Liver (tissue), 3 donors: ENCODE data around the gene MYO1F.

Source experiments
- ATF3 ChIP-seq: IDR thresholded peaks from 2 replicates; pipeline ENCODE4 v1.6.1; 2016; ENCODE audit warnings: antibody characterized with exemption
- CTCF ChIP-seq: fragments of 150-350 bp; IDR thresholded peaks from 2 replicates; pipeline ENCODE4 v1.5.1; 2017; ENCODE audit warnings: improper control_type of control experiment, low read depth, low read length; ENCODE audit not compliant: missing input control
- FOXA2 ChIP-seq: IDR thresholded peaks from 2 replicates; pipeline ENCODE4 v1.6.1; 2016; ENCODE audit warnings: antibody characterized with exemption
- GABPA ChIP-seq, 2 donors: IDR thresholded peaks in 1 of 2; conservative IDR thresholded peaks in 1 of 2; 2 replicates each; pipeline ENCODE4 v1.6.1; 2016; ENCODE audit warnings: antibody characterized with exemption in 2 of 2, mild to moderate bottlenecking in 1 of 2, moderate library complexity in 1 of 2
- HNF4G ChIP-seq: IDR thresholded peaks from 2 replicates; pipeline ENCODE4 v1.6.1; 2016; ENCODE audit warnings: antibody characterized with exemption
- JUND ChIP-seq, 2 donors: IDR thresholded peaks; 2 replicates each; pipeline ENCODE4 v1.6.1; 2016; ENCODE audit warnings: antibody characterized with exemption in 2 of 2
- MAX ChIP-seq: IDR thresholded peaks from 2 replicates; pipeline ENCODE4 v1.6.1; 2016; ENCODE audit warnings: antibody characterized with exemption
- REST ChIP-seq: IDR thresholded peaks from 2 replicates; pipeline ENCODE4 v1.6.1; 2016; ENCODE audit warnings: antibody characterized with exemption, mild to moderate bottlenecking
- SP1 ChIP-seq: IDR thresholded peaks from 2 replicates; pipeline ENCODE4 v1.6.1; 2018; ENCODE audit warnings: antibody characterized with exemption, mild to moderate bottlenecking
- TAF1 ChIP-seq: conservative IDR thresholded peaks from 2 replicates; pipeline ENCODE4 v1.6.1; 2016; ENCODE audit warnings: antibody characterized with exemption, mild to moderate bottlenecking
- YY1 ChIP-seq: IDR thresholded peaks from 2 replicates; pipeline ENCODE4 v1.6.1; 2016; ENCODE audit warnings: antibody characterized with exemption, mild to moderate bottlenecking
- ZBTB33 ChIP-seq: IDR thresholded peaks from 2 replicates; pipeline ENCODE4 v1.6.1; 2016; ENCODE audit warnings: antibody characterized with exemption
- donor health status: healthy.
- donor health status: healthy.

GRCh38 chr19:8580710-8581281, 3.6 kb upstream of the MYO1F start:
- peak in 1 of 2 donors; percentile 14 for TF ChIP-seq GABPA (IDR thresholded peaks at IDR 0.05 in 1 of 2, conservative IDR thresholded peaks at IDR 0.05 in 1 of 2)
- peak; percentile 100 for TF ChIP-seq CTCF
- no peak for TF ChIP-seq MAX
- no peak for TF ChIP-seq HNF4G
- TF ChIP-seq REST, result no peak
- no peak for TF ChIP-seq YY1
- TF ChIP-seq TAF1, result no peak
- TF ChIP-seq ATF3, result no peak
- no peak for TF ChIP-seq JUND (IDR thresholded peaks at IDR 0.05)
- no peak for TF ChIP-seq SP1
- TF ChIP-seq ZBTB33, result no peak
- no peak for TF ChIP-seq FOXA2
